Fibroblast of villous mesenchyme (primary cell): ENCODE measurements around the gene BMP4. TPM values are rescaled to one million over a fixed set of nuclear protein-coding genes. Genes with fewer than 3 reads are reported as not detected.

ENCODE experiments used
- DNase-seq: peaks from one replicate; pipeline ENCODE4 v3.0.0-alpha.2; 2010; ENCODE audit warnings: low read depth
- H3K4me3 ChIP-seq: 2 replicates; pipeline ENCODE4 v1.5.1; 2011; ENCODE audit warnings: low read depth, mild to moderate bottlenecking, low read length
- total RNA-seq: library from RNA; depleted of rRNA; stranded (reverse); fragments of >200 nt; gene quantifications from 2 replicates; pipeline ENCODE4 v1.2.3, GENCODE V29; 2012
- TF ChIP-seq, protein P1 (sequence below): IDR thresholded peaks from 2 replicates; pipeline ENCODE4 v1.5.1; 2012; ENCODE audit warnings: low read depth, mild to moderate bottlenecking, low read length; ENCODE audit not compliant: insufficient read depth

Gene BMP4
- 9.9 and 11.0 TPM in 2 replicates for total RNA-seq

DNA sequence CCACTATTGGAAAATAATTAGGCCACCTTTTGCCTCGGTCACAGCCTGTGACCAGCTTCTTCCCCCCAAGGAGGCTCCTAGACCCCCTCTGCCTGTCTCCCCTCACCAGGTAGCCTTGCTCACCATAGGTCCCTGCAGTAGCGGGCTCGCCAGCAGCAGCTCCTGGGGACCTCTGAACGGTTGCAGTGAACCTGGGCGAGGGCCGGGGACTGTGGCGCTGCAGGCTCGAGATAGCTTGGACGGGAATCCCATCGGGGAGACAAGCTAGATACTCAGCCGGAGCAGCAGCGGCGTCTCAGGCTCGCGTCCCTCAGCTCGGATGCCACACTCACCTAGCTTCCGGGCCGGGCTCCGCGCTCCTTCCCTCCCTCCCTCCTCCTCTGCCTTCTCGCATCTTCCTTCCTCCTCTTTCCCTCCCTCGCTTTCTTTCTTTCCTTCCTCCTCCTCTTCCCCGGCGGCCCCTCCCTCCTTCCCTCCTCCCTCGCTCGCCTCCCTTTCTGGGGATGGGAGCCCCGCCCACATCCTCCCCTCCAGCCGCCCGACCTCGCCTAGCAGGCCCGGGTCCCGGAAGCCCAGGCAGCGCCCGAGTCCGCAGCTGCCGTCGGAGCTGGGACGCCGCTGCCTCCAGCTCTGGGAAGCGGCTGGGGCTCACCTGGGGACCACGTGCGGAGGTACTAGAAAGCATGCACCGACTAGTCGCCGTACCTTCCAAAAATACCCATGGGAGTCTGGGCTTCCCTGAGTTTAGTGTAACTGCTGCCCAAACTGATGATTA is at the start of gene BMP4:
TSS of gene BMP4 (minus strand) at position 399 of the 775 bp plus-strand sequence. CDS start 4,603 bp downstream, outside the sequence.
- peak within 1 kb of the TSS; percentile 85 for H3K4me3 ChIP-seq
- DNase-seq: peak; percentile 83
- TF ChIP-seq, protein P1, sequence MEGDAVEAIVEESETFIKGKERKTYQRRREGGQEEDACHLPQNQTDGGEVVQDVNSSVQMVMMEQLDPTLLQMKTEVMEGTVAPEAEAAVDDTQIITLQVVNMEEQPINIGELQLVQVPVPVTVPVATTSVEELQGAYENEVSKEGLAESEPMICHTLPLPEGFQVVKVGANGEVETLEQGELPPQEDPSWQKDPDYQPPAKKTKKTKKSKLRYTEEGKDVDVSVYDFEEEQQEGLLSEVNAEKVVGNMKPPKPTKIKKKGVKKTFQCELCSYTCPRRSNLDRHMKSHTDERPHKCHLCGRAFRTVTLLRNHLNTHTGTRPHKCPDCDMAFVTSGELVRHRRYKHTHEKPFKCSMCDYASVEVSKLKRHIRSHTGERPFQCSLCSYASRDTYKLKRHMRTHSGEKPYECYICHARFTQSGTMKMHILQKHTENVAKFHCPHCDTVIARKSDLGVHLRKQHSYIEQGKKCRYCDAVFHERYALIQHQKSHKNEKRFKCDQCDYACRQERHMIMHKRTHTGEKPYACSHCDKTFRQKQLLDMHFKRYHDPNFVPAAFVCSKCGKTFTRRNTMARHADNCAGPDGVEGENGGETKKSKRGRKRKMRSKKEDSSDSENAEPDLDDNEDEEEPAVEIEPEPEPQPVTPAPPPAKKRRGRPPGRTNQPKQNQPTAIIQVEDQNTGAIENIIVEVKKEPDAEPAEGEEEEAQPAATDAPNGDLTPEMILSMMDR: no peak

GRCh38 chr14:54003064-54003463 is 46.4 kb upstream of the BMP4 start:
- TF ChIP-seq, protein P1: no peak
- H3K4me3 ChIP-seq: no peak overlapping the region
- no peak for DNase-seq

- DNase-seq: peak; percentile 34
- H3K4me3 ChIP-seq: no peak overlapping the region
- TF ChIP-seq, protein P1: no peak
Measured at GRCh38 chr14:54002653-54003052, 46.0 kb upstream of the BMP4 start.

DNA sequence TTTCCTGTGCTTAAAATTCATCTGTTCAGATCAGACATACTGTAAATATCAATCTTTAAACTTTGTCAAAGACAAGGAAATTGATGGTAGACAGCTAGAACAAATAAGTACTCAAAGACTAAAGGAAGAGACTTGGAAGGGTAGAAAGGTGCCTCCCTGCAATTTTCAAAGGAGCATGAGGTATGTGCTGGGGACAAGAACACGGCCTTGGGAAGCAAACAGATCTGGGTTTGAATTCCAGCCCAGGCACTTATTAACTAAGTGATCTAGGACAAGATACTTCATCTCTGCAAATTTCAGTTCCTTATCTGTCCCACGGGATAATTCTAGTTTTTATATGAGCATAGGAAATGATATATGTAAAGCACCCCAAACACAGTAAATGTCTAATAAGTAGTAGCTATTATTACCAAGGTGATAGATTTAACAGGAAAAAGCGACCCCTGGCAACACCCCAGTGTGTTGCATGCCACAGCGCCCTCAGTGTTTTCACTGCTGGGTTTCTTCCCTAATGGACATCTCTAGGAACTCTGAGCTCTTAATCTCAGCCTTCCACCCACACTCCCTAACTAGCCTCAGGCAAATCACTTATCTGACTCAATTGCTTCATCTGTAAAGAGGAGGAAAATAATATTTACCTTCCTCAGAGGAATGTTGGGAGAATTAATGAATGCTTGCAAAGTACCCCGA is 44.7 kb upstream of the BMP4 start:
- no peak overlapping the region for H3K4me3 ChIP-seq
- TF ChIP-seq, protein P1: peak; percentile 11
- DNase-seq: no peak

- DNase-seq: peak; percentile 28
- TF ChIP-seq, protein P1: no peak
- H3K4me3 ChIP-seq: no peak overlapping the region
Measured at GRCh38 chr14:54000341-54000811, 43.8 kb upstream of the BMP4 start.

- TF ChIP-seq, protein P1: no peak
- peak; percentile 97 for DNase-seq
- H3K4me3 ChIP-seq: no peak overlapping the region
Measured at GRCh38 chr14:53999061-53999488, 42.5 kb upstream of the BMP4 start.
